Stimulated activated CD8-positive, alpha-beta memory T cell treated with anti-CD3 and anti-CD28 coated beads, Interleukin-4, amount 100 ng/mL, for 1 hour (primary cell): ENCODE measurements around the gene ALG1.
"Not testable (repeated sequence)": the region's sequence is repeated elsewhere in the genome, so short reads cannot be mapped to it uniquely, and the experiment has no call there.

ENCODE experiments used
- DNase-seq, 2 donors: peaks; one replicate each; pipeline ENCODE4 v3.0.0-alpha.2; 2020; ENCODE audit warnings: low read depth in 2 of 2, low spot score in 1 of 2

Gene ALG1

GRCh38 chr16:5044011-5044540, 27.6 kb upstream of the ALG1 start:
- DNase-seq: no peak

GRCh38 chr16:5044581-5044980, 27.1 kb upstream of the ALG1 start:
- not testable (repeated sequence) for DNase-seq

GRCh38 chr16:5045499-5046115, 26.0 kb upstream of the ALG1 start:
- DNase-seq: no peak

- no peak for DNase-seq
Observed at GRCh38 chr16:5046914-5047313, 24.7 kb upstream of the ALG1 start.

- no peak for DNase-seq
Observed at GRCh38 chr16:5054876-5055865, 16.5 kb upstream of the ALG1 start.

- DNase-seq: no peak
Observed at GRCh38 chr16:5056352-5056751, 15.3 kb upstream of the ALG1 start.

GRCh38 chr16:5058476-5058875, 13.2 kb upstream of the ALG1 start:
- DNase-seq: no peak

GRCh38 chr16:5059386-5060072, 12.1 kb upstream of the ALG1 start:
- DNase-seq: no peak

GRCh38 chr16:5060073-5060641, 11.5 kb upstream of the ALG1 start:
- DNase-seq: no peak

GRCh38 chr16:5062051-5062450, 9.6 kb upstream of the ALG1 start:
- DNase-seq: no peak

- no peak for DNase-seq
Observed at GRCh38 chr16:5062790-5063765, 8.6 kb upstream of the ALG1 start.

GRCh38 chr16:5064915-5065314, 6.7 kb upstream of the ALG1 start:
- DNase-seq: no peak

GRCh38 chr16:5065326-5065725, 6.3 kb upstream of the ALG1 start:
- no peak for DNase-seq

- DNase-seq: no peak
Observed at GRCh38 chr16:5065813-5066212, 5.8 kb upstream of the ALG1 start, which contains the start of gene C16orf89. C16orf89 (minus strand) TSS chr16:5065956; CDS start chr16:5065908, 48 bp downstream.

- no peak for DNase-seq
Observed at GRCh38 chr16:5066511-5066910, 5.1 kb upstream of the ALG1 start.

- DNase-seq: no peak
Observed at GRCh38 chr16:5069048-5069447, 2.6 kb upstream of the ALG1 start.

GRCh38 chr16:5069854-5070253, 1.8 kb upstream of the ALG1 start:
- no peak for DNase-seq

GRCh38 chr16:5070431-5071186, 1.0 kb upstream of the ALG1 start:
- no peak for DNase-seq

GRCh38 chr16:5071341-5071680, 332 bp upstream of the ALG1 start:
- DNase-seq: no peak
